Measurements from ENCODE around the gene HOXA7. TPM values are rescaled to one million over a fixed set of nuclear protein-coding genes. Genes with fewer than 3 reads are reported as not detected.

HOXA7 gene
- total RNA-seq, 1 donor = not detected

DNA sequence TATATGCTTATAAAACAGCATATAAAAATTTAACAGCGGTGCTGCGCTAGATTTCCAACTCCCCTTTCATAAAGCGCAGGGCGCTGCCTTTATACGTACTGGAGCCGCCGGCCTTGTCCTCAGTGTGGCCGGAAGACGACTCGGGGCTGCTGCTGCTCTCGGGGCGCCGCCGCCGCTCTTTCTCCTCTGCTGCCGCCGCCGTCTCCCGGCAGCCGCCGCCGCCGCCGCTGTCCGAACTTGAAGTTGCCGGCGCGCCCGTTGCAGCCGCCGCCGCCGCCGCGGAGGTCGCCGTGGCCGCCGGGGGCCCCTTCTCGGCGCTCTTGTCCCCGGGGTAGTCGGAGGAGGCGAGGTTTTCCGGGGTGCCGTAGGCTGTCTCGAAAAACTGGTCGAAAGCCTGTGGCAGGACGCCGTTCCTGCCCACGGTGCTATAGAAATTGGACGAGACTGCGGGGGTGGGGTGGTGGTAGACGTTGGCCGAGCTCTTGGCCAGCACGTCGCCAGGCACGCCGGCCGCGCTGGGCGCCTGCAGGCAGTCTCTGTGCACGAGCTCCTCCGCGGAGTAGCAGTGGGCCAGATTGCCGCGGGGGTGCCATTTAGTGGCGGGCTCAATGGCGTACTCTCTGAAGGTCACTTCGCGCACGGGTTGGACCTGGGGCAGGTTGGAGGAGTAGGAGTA lies 28.0 kb upstream of the HOXA7 start:
- DNase-seq (ENCODE audit: low read depth) = no peak
- TF ChIP-seq, protein P1, sequence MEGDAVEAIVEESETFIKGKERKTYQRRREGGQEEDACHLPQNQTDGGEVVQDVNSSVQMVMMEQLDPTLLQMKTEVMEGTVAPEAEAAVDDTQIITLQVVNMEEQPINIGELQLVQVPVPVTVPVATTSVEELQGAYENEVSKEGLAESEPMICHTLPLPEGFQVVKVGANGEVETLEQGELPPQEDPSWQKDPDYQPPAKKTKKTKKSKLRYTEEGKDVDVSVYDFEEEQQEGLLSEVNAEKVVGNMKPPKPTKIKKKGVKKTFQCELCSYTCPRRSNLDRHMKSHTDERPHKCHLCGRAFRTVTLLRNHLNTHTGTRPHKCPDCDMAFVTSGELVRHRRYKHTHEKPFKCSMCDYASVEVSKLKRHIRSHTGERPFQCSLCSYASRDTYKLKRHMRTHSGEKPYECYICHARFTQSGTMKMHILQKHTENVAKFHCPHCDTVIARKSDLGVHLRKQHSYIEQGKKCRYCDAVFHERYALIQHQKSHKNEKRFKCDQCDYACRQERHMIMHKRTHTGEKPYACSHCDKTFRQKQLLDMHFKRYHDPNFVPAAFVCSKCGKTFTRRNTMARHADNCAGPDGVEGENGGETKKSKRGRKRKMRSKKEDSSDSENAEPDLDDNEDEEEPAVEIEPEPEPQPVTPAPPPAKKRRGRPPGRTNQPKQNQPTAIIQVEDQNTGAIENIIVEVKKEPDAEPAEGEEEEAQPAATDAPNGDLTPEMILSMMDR (IDR thresholded peaks at IDR 0.05; ENCODE audit: insufficient read depth, low read length) = no peak
- peak overlapping the region; percentile 33 for H3K4me3 ChIP-seq (ENCODE audit: low read depth, low read length)

DNA sequence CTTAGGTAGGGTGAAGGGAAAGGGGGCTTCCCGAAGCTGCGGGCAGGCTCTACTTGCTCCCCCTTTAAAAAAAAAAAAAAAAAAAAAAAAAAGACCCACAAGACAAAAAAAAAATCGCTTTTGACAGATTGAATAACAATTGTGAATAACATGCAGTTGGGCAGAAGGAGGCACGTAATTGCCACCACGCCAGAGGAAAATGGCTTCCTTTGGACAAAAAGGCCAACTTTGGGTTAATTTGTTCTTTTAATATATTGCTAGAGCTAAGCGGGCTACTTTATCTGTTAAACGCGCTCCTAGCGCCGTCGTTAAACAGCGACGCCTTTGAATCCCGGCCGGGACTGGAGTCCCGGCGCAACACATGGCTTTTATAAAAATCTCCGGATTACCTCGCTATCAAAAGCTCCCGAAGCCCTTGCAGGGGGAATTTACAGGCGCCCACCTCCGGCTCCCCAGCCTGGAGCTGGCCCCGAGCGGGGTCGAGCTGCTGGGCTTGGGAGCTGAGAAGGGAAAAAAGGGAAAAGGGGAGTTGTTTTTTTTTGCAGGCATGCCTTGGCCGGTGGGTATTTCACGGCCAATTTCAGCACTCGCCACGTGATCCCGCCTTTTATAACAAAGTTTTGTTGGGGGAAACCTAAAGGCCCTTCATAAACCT lies 27.3 kb upstream of the HOXA7 start:
- TF ChIP-seq, protein P1 (IDR thresholded peaks at IDR 0.05; ENCODE audit: insufficient read depth, low read length) = no peak
- H3K4me3 ChIP-seq (ENCODE audit: low read depth, low read length) = peak overlapping the region; percentile 10
- no peak for DNase-seq (ENCODE audit: low read depth)

DNA sequence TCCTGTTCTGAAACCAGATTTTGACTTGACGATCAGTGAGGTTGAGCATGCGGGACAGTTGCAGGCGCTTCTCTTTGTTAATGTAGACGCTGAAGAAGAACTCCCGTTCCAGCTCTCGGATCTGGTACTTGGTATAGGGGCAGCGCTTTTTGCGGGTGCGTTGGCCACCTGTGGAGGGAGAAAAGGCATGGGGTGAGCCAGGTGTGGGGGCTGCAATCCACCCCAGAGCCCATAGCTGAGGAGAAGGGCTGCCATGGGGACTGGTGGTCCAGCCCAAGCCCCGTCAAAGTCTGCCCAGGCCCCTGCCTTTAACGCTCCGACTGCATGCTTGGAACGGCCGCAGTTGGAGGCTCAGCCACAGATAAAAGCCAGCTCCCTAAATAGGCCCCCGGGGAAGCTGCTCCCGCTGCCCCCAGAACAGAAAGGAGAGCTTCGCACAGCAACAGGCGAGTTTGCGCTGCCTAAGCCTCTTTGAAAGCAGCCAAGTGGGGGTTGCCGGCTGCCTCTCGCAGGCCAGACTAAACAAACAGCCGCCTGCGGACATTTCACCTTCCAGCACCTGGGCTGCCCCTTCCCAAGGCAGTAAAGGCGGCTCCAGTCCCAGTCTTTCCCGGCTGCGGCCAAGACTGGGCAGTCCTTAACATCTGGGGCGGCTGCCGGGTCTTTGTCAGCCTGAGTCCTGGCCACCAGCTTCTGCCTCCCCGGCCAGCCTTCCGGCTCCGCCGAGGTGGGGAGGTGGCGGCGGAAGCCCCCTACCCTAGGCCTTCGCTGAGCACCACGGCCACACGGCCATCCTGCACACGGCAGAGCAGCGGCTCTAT lies 26.6 kb upstream of the HOXA7 start:
- no peak overlapping the region for H3K4me3 ChIP-seq (ENCODE audit: low read depth, low read length)

DNA sequence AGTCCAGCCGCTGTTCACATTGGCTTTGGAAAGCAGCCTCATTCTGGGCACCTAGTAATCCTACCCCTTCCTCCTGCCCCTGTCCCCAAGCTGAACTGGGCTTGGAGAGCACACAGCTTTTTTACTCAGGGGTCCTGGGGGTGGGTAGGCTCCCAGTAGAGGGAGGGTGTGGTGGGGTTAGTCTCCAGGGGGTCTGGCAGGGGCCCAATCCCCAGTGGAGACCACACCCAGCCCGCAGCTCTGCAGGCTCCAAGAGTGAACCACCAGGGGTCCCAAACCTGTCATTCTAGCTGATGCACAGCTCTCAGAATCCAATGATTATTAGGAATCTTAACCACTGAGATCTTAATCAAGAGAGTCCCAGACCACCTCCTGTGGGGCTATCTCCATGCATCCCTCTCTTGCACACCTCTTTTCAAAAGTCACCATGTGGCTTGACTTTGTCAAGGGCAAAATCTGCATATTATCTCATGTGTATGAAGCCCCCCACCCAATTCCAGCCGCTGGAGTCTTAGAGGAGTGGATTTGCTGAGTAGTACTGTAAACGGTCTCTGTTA lies 25.9 kb upstream of the HOXA7 start:
- no peak overlapping the region for H3K4me3 ChIP-seq (ENCODE audit: low read depth, low read length)

More for the DNA sequence above, 26.6 kb upstream of the HOXA7 start:
- TF ChIP-seq, protein P1 (IDR thresholded peaks at IDR 0.05; ENCODE audit: insufficient read depth, low read length) = no peak
- no peak for DNase-seq (ENCODE audit: low read depth)

DNA sequence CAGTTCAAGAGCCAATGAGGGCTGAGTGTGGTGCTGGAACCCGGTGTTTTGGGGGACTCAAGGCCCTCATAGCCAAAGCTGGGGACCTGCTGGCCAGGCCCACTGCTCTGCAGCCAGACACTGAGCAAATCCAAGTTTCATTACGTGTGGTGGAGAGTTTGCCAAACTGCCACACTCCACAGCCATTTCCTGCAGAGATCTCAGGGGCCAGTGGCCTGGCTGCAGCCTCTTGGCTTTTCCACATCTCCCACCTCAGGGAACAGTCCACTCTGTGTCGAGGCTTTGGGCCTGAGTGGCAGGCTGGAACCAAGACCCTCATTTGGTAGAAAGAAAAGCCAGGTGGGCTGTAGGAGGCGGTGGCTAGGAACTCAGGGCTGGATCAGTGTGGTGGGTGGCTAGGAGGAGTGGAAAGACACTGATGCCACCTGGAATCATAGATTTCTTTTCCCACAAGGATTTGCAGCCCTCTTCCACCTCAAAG lies 25.4 kb upstream of the HOXA7 start:
- H3K4me3 ChIP-seq (ENCODE audit: low read depth, low read length) = no peak overlapping the region

More for the DNA sequence above, 25.9 kb upstream of the HOXA7 start:
- DNase-seq (ENCODE audit: low read depth) = no peak
- TF ChIP-seq, protein P1 (IDR thresholded peaks at IDR 0.05; ENCODE audit: insufficient read depth, low read length) = no peak

More for the DNA sequence above, 25.4 kb upstream of the HOXA7 start:
- TF ChIP-seq, protein P1 (IDR thresholded peaks at IDR 0.05; ENCODE audit: insufficient read depth, low read length) = no peak
- DNase-seq (ENCODE audit: low read depth) = no peak

All from fibroblast of the aortic adventitia (primary cell).